CD4-positive, alpha-beta T cell treated with Interleukin-6 at 100 ng/mL for 8 hours (primary cell): ENCODE data around the gene SUSD4.

Source experiments
- DNase-seq: peaks from one replicate; pipeline ENCODE4 v3.0.0-alpha.2; 2020; ENCODE audit warnings: mixed read lengths, low spot score

Gene SUSD4

DNA sequence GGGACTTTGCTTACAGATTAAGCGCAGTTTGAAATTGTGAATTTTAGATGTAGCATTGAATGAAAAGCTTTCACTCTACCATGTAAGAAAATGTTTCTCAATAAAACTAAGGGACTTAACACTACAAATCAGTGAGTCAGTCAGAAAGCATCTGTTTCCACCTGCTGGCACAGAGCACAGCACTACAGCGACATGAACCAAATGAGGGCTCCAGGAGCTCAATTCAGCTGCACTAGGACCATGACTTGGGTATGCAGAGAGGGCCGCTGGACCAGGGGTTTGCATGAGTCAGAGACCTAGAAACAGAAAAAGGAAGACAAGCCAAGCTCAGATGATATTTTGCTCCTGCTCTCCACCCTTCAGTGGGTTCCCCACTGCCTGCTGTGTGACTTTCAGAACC, 5.2 kb downstream of the SUSD4 start:
- DNase-seq: no peak

DNA sequence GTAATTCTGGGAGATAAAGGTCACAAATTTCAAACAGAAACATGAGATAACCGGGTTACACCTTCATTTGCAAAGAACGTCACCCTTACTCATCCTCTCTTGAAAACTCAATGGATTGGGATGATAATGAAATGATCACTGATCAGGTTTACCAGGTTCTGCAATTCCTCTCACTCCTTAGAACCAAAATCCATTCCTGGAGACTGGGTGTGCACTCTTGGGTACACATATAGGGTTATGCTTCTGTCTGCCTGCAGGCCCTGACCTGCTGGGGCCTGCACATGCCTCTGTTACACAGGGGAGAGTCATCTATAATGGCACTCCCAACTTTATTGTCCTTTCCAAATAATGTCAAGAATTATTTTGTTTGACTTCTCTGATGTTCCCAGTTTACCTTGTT, 8.3 kb downstream of the SUSD4 start:
- DNase-seq: no peak

DNA sequence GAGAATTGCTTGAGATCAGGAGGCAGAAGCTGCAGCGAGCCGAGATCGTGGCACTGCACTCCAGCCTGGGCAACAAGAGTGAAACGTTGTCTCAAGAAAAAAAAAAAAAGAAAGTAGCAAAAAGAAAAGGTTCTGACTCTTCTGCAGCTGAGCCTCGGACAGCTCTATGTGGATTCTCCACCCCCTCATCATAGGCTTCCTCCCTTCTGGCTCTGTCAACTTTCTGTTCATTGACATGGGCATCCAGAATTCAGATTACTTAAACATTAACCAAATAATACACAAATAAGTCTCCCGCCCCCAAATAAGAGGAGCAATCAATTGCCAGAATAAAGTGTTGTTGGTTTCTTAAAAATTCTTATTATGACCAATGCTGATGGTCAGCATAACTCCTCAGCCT, 10.0 kb downstream of the SUSD4 start:
- DNase-seq: no peak

DNA sequence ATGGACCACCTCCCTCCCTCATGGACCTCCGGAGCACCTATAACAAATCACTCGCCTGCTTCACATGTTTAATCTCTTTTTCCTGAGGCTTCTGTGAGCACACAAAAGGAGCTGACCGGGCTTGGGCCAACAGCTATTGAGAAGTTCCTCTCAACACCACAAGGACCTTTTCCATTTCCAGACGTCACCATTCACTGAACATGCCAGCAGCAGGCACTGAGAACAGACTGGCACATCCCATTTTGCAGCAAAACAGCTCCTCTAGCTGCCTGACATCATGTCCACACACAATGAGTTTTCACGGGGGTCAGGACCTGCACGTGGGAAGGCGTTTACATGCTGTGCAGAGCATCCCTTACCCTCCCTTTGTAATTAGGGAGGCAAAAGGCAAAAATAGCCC, 11.0 kb downstream of the SUSD4 start:
- DNase-seq: no peak

DNA sequence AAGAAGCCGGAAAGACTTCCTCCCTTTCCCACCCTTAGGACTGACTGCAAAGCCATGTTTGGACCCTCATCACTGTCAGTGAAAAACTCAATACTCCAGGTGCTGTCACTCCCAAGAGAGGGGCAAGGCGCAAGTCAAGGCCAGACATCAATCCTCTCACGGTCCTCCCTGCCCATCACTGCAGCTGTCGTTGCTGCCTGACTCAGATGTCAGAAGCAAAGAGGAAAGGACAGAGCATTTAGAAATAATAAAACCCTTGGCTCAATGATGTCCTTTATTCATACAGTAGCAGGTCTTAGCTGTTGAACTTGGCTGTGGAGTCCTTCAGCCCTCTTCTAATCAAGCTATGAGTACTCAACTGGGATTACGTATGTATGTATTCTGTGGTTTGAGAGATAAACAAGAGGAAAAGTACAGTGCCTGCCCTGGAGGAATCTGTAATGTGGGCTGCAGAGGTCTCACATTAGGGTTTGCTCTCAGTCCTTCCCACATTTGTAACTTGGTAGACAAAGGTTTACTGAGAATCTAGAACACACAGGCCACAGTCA, 13.5 kb downstream of the SUSD4 start:
- DNase-seq: no peak

DNA sequence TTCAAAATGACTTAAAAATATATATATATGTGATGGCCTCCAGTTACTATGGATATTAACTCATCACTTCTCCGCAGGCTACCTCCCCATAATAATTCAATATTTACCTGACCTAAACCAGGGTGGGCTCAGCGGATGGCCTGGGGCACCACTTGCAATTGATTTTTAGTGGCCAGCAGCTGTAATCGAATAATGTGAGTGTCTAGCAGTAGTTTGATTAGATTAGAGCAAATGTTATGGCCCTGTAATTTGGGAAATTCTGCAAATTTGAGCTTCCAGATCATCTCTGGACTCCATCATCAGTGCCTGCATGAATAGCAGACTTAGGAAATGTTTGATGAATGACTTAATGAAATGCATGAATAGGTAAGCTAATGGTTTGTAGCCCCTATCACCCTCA, 14.7 kb downstream of the SUSD4 start:
- no peak for DNase-seq

DNA sequence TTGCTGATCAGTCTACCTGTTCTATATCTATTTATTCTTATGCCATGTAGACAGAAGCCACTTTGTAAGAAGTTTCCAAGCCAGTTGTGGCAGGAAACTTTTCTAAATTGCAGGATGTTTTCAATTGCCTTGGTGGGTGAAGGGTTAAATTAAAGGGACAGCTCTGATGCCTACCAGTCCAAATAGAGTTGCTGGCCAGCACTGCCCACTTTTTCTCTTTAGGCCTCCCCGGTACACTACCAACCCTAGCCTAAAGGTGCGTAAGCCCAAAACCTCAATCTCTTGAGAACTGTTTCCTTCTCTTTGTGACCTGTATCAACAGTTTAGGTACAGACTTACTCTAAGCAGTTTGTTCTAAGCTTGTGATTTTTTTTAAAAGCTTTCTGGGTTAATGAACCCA, 15.5 kb downstream of the SUSD4 start:
- DNase-seq: no peak

DNA sequence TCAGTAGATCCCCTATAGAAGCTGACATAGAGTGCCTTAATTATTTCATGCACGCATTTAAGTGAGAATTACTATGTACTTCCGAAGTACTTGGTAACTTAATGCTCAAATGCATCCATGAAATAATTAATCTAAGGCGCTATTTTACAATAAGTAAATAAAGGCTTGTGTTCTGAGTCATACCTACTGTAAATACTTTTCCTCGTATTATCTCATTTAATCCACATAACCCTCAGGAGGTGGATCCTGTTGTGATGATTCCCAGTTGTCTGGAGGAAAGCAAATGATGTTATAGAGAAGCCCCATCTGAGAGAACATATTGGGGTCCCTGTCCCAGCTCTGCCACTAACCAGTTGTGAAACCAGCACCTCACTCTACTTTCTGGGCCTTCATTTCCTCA, 16.4 kb downstream of the SUSD4 start:
- DNase-seq: no peak

DNA sequence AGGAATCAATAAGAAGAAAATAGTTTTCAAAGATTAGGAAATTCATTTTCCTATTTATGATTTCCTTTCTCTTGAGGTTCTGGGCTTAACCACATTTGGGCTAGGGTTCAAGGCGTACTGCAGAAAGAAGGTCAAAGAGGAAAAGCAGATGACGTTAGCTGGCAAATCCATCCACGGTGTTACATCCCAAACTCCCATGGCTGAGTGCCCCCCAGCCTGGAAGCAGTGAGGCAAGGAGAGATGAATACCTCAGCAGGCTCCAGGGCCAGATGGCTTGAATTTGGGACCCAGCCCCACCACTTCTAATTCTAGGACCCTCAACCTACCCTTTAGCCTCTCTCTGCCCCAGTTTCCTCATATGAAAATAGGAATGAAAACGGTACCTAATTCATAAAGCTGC, 17.7 kb downstream of the SUSD4 start:
- DNase-seq: no peak

DNA sequence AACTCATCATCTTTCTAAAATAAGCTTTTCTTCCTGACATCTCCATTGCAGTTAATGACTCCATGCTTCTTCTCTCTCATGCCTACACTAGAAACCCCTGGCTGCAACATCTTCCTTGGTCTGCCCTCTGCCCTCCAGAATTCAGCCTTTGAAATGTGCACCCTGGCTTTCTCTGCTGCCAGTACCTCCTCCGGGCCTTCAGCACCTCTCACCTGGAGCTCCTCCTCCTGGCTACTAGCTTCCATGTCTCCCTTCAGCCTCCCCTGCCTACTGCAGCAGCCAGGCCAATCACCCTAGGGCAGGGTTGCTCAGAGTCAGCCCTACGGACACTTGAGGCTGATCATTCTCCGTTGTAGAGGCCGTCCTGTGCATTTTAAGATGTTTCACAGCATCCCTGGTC, 18.3 kb downstream of the SUSD4 start:
- no peak for DNase-seq

DNA sequence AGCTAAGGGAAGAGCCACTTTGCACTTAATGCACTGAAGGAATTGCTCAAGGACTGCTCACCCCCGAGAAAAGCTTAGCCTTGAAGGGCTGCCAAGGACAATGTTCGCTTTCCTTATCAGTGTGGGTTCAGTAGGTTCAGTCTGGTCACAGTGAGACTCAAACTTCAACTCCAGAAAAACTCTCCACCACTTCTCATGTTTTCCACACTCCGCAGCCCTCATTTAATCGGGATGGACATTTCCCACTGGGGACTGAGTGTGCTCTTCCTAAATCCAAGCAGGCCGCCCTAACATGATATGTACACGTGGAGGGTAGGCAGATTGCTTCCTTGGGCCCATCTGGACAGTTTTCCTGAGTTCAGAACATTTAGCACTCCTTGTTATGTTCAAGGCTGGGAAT, 19.5 kb downstream of the SUSD4 start:
- no peak for DNase-seq

DNA sequence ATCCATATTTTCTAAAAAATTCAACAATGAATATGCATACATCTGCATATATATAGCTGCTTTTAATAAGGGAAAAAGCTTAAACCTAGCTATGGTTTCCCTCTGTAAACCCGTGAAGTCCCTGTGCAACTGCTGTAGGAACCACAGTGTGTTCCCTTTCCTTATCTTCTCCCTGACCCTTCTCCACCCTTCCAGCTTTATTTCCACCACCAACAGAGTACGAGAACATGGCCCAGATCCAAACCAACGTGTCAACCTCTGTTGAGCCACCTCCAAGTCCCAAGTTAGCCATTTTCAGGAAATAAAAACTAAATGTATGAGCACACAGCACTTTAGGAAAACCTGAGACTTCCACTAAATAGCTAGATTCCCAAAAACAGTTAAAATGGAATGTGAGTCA, 20.3 kb downstream of the SUSD4 start:
- DNase-seq: no peak

DNA sequence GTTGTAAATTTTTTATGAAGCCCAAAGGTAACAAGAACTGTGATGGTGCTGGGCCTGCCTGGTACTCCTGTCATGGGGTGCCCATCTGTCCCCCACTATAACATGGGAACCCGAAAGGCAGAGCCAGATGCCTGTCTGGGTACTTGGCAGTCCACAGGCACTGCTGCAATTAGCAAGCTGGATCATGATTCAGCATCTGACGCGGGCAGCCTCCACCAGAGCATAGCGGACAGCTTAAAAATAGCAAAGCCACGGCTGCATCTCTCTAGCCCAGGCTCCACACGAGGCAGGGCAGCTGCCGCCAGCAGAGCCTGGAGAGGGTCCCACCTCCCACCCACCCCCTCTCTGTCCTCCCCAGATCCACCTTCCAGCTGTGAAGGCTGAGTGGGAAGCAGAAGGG, 22.9 kb downstream of the SUSD4 start:
- no peak for DNase-seq

DNA sequence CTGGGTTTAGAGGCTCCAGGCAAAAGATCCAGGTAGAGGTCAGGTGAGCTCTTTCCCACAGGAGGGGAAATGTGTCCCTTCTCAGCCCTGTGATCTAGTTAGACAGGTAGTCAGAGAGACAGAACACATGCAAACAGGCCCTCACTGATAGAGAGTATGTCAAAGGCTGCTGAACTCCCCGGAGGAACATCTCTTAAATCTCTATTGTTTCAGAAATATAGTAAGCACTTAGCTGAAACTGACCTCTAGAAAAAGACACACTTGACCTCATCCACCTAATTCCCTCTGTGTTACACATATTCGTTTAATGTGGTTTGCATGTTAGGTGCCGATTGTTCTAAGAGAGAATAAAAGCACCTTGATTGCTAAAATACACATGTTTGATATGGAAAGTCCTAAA, 23.3 kb downstream of the SUSD4 start:
- DNase-seq: no peak

DNA sequence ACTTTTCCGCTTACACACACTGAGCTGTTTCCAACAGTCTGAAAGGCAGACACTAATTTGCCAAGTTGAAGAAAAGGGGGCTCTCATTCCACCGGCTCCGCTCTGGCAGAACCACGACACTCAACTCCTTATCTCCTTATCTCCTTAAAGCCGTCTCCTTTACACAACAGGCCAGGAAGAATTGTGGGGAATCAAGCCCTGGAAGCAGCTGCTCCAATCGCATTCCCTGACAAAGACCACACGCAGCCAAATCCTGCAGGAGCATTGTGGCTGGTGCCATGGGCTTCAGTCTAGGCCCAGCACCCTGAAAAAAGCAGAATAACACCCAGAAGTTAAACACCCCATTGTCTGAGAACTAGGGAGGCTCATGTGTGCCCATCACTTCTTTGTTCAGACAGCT, 24.1 kb downstream of the SUSD4 start:
- DNase-seq: no peak

DNA sequence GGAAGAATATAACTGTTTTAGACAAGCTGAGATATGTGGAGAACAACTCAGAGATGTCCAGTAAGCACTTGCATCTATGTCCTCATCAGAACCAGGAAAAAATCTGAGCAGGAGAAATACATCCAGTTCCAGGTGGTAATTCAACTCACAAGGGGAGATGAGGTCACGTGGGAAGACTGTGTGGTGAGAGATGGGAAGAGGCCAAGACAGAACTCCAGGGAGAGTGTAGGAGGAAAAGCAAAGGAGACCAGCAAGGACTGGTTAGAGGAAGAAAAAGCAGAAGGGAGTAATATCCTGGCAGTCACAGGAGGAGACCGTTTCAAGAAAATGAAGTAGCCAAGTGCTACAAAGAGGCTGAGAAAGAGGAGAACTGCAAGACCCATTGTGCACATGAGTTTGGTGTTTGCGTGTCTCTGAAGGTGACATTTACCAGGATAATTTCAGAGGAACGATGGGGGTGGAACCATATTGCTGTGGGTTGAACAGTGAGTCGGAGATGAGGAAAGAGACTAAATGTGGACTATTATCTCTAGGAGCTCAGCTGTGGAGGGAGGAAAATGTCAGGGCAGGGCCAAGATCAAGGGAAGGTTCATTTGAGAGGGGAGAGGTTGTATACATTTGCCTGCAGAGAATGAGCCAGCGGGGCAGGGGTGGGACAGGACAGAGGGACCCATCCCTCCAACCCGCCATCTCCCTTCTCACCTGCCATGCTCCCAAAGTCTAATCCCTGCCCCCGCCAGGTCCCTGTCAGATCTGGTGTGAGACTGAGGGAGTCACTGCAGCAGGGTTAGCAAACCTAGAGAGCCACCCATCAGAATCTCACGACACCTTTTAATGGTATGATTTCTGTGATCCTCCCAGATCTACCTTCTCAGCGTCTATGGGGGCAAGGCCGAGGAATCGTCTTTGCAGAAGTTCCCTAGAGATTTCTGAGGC, 24.9 kb downstream of the SUSD4 start:
- no peak for DNase-seq

DNA sequence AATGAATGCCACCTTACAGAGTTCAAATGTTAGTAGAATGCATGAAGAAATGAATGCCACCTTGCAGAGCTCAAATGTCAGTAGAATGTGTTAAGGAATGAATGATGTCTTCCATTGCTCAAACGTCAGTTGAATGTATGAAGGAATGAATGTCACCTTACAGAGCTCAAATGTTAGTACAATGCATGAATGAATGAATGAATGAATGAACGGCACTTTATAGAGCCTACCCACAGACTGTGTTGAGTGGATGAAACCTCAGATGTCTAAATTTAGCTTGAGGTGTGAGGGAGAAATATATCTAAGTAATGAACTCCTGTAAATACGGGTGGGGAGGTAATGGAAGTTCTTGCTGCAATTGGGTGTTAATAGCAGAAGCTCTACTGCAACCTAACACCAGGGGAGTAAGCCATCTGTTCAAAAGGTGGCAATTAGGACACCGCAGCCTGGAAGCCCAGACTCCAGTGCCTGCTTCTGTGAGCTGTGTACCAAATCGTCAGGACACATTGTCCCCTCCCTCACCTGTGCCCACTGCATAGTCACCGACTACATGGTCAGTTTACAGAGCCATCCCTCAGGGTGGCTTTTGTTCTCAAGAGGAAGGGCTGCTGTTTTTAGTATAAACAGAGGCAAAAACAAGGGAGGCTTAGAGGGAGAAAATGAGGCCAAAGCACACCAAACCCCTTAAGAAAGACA, 26.7 kb downstream of the SUSD4 start:
- no peak for DNase-seq

DNA sequence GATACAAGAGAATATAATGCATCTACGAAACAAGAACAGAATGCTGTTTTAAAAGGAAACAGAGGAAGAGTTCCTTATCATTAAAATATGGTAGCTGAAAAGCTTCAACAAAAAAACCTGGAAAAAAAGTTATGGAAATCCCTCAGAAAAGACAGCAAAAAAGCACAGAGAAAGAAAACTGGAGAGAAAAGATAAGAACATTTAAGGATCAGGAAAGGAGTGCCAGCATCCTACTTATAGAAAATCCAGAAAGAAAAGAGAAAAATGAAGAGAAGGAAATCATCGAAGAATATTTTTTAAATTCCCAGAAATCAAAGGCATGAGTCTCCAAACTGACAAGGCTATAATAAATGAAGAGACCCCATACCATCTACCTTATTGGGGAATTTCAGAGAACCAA, 29.8 kb downstream of the SUSD4 start:
- DNase-seq: no peak

DNA sequence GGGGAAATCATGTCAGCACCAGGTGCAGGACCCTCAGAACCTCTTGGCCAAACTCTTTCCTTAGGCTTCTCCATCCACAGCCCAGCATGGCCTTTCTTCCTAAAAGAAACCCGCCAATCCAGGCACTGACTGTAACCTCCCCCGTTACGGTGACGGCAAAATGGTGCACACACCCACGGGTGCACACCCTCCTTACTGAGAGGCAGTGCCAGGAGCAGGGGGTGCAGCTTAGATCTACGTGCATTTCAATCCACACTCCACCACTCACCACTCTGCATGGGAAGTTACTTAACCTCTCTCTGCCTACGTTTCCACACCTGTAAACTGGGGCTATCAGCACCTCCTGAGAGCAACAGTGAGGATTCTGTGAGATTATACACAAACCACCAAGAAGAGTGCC, 31.0 kb downstream of the SUSD4 start:
- no peak for DNase-seq

DNA sequence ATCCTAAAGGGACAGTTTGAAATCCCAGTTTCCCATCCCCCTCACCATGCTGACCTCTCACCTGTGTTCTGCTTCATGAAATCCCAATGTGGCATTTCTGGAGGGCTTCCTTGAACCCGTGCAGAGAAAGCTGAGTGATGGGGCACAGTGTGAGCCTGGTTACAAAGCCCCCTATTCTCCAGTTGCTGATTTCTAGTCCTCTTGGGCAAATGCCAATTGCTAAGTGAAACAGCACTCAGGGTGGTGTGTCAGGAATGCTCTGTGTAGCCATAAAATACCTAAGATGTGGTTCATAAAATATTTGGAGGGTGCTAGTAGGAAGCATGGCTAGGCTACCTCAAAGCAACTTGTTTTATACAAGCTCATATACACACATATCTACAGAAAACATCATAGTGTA, 32.0 kb downstream of the SUSD4 start:
- DNase-seq: no peak

DNA sequence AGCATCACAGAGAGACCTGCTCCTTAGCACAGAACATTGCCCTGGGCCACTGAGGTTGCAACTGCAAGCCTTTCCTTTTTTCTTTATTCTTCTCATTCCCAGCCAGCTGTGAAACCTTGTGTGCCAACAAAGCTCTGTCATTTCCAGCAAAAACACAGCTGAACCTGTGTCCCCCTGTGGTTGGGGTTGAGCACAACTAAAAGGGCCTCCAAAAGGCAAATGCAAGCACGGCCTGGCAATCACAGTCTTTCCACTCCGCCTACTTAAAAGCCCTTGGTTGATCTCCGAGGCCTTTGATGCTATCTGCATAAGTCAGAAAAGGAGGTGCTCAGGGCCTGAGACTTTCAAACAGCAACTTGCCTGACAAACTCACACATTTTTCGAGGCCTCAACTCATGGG, 32.7 kb downstream of the SUSD4 start:
- DNase-seq: no peak

DNA sequence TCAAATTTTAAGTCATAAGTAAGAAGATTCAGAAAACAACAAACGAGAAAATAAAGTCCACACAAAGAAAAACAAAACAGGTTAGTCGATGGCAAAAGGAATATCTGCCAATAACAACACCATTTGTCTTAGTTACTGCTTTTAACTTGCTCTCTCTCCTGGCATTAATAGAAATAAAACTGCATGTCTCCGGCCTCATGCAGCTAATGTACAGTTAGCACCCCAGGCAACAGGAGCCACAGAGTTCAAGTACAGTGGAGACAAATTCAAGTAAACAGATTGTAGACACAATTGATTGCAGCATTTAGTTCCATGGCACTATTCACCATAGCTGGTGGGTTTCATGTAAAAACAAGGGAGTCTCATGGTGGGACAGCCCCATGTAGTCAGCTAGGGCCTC, 33.5 kb downstream of the SUSD4 start:
- no peak for DNase-seq

DNA sequence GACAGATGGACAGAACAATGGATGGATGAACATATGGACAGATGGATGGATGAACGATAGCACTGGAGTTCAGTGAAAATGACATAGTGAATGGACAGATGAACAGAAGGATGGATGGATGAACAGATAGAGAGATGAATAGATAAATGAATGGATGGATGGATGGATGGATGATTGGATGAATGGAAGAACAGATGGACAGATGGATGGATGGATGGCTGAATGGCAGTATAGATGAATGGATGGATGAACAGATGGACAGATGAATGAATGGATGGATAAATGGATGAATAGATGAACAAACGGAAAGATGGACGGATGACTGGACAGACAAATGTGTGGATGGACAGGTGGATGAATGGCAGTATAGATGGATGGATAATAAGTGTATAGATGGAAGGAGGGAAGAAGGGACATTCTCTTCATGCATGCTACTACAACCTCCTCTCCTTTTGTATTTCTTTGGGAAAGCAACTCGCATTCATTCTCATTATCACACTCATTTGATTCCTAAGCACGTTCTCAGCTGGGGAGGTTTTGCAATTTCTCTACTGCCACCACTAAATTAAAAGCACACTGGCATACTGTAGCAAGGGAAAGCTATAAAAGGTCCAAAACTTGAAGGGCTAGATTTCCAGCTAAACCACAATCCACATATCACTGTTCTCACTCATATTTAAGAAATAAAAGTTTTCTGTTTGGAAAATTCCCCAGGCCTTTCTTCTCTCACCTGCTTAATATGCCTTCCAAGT, 34.1 kb downstream of the SUSD4 start:
- no peak for DNase-seq
